Right cardiac atrium (tissue), 5 donors: ENCODE measurements around the gene SLC5A9. TPM values are rescaled to one million over a fixed set of nuclear protein-coding genes. Genes with fewer than 3 reads are reported as not detected.
"Not testable (repeated sequence)": the region's sequence is repeated elsewhere in the genome, so short reads cannot be mapped to it uniquely, and the experiment has no call there.

Experiments used
- ATAC-seq, 2 donors: fragments of 200-7000 bp; cut with Tn5 transposase; one replicate each; pipeline versions ENCODE4 v1.8.0 to v1.9.1; 2020; ENCODE audit warnings: moderate library complexity in 2 of 2, mild to moderate bottlenecking in 1 of 2
- DNase-seq, 3 donors: peaks; one replicate each; pipeline ENCODE4 v3.0.0-alpha.2; 2020
- H3K27ac ChIP-seq: one replicate; pipeline ENCODE4 v1.5.1; 2013; ENCODE audit warnings: mild to moderate bottlenecking, low read length, control low read depth, moderate library complexity
- H3K27me3 ChIP-seq: one replicate; pipeline ENCODE4 v1.6.1; 2013; ENCODE audit not compliant: control insufficient read depth, insufficient read depth
- H3K4me1 ChIP-seq: one replicate; pipeline ENCODE4 v1.6.1; 2013; ENCODE audit warnings: low read length; ENCODE audit not compliant: control insufficient read depth, insufficient read depth
- H3K4me3 ChIP-seq: one replicate; pipeline ENCODE4 v1.5.1; 2013; ENCODE audit warnings: low read length, control low read depth
- H3K9me3 ChIP-seq: one replicate; pipeline ENCODE4 v1.6.1; 2013; ENCODE audit warnings: low read length; ENCODE audit not compliant: control insufficient read depth
- WGBS: extraction: QIAGEN DNeasy Blood & Tissue Kit; methylation state at CpG from one replicate; pipeline ENCODE4 v1.1.7; 2013; 5-methylcytosine and 5-hydroxymethylcytosine counted together
- intact Hi-C, 4 donors: fragments of 100-400 bp; cut with DNase I; formaldehyde crosslinking; loops; one replicate each; pipeline versions ENCODE4 v1.11.0 to v1.14.0; 2022 to 2023
- polyA plus RNA-seq: library from polyadenylated mRNA; stranded (reverse); fragments of 200-250 nt; gene quantifications from one replicate; pipeline ENCODE4 v1.2.3, GENCODE V29; 2013
- total RNA-seq, 4 donors: library from RNA; stranded (reverse); fragmentation: NEBNext Ultra II Directional; extraction: Animal tissue kit (Norgen Biotek cat#: 25700); gene quantifications; one replicate each; pipeline ENCODE4 v1.2.1, GENCODE V29; 2021
- donor health status: healthy with polysubstance abuse.
- donor health status: DM: no; HTN: yes; CAD: no.
- donor health status: DM: no; HTN: no; CAD: no.
- donor health status: DM: no; HTN: yes; CAD: no; lungs with severe emphysema.
- donor health status: DM: yes; HTN: yes; CAD: no.

The SLC5A9 gene
- total and polyA plus RNA-seq, 5 donors, result 0.11 to 1.1 (median 0.39) TPM; not detected in 1

DNA sequence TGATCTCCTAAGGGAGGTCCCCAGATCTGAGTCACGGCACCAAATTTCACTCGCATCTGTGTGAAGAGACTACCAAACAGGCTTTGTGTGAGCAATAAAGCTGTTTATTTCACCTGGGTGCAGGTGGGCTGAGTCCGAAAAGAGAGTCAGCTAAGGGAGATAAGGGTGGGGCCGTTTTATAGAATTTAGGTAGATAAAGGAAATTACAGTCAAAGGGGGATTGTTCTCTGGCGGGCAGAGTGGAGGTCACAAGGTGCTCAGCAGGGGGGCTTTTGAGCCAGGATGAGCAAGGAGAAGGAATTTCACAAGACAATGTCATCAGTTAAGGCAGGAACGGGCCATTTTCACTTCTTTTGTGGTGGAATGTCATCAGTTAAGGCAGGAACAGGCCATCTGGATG lies 8.2 kb upstream of the SLC5A9 start:
- H3K27me3 ChIP-seq, H3K27ac ChIP-seq, DNase-seq, H3K4me3 ChIP-seq, ATAC-seq, H3K9me3 ChIP-seq, intact Hi-C loops, H3K4me1 ChIP-seq: not testable (repeated sequence)
- WGBS, result 77% methylated on average over 5 of the region's 6 CpGs

DNA sequence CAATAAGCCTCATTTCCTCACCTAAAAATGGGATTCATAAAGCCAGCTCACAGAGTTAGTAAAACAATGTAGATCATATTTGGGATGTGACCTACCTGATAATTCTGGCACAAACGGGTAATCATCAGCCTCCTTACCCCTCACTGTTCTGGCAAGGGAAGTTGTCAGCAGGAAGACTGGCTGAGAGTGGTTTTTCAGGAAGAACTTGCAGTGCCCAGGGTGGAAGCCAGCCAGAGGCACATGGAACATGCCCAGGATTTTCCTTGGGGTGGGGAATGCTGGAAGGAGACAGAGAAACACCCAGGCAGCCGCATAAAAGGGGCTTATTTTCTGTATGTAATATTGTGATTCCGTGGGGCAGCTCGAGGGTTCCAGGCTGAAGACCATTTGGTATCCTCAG lies 7.7 kb upstream of the SLC5A9 start:
- no peaks in the 10 kb centered on the region for H3K9me3 ChIP-seq
- no peak overlapping the region for H3K4me3 ChIP-seq
- H3K4me1 ChIP-seq, result peaks cover 7% of the 10 kb centered on the region
- H3K27ac ChIP-seq, result no peak overlapping the region
- WGBS, result 59% methylated on average over 4 of the region's 4 CpGs
- DNase-seq, result peak in 1 of 3 donors; percentile 61
- no peaks in the 10 kb centered on the region for H3K27me3 ChIP-seq
- intact Hi-C loops, result no loop called here
- peak in 1 of 2 donors; percentile 52 for ATAC-seq

DNA sequence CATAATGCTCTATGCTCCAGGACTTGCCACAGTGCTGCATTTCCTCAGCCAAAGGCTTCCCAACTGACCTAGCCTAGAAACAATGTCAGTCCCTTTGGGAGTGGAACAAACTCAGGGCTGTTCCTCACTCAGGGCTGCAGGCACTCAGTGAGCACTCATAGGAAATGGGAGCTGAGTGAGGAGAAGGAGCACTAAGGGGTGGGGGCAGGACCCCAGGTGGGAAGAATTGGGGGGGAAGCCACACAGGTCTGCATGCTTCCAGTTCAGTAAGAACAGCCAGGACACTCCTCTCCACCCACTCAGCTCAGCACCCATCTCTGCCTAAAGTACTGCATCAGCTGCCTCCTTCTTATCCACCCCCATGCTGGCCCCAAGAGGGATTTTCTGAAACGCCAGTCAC lies 7.3 kb upstream of the SLC5A9 start:
- 35% methylated on average over 1 of the region's 1 CpG for WGBS
- intact Hi-C loops, result no loop called here
- Histone ChIP-seq H3K27ac (no peak overlapping the region), H3K27me3 (no peaks in the 10 kb centered on the region), H3K4me1 (peaks cover 7% of the 10 kb centered on the region), H3K9me3 (no peaks in the 10 kb centered on the region), H3K4me3 (no peak overlapping the region)
- ATAC-seq, result peak in 1 of 2 donors; percentile 29
- DNase-seq, result no peak

DNA sequence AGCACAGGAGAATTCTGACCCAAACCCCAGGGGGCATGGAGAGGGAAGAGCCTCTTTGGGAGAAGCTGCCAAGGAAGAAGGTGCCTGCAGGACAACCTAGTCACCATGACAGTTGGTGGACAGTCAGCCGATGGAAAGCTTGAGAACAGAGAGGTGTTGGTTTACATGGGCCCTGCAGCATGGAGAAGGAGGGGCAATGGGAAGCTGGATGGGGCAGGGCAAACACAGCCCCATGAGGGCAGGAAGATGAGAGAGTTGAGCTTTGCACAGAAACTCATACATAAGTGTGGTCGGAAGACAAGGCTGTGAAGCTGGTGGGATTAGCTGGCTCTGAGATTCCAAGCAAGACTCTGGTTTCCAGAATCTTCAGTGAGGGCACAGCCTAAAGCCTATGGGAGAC lies 6.6 kb upstream of the SLC5A9 start:
- no peak overlapping the region for H3K27ac ChIP-seq
- no peak for DNase-seq
- intact Hi-C loops, result no loop called here

DNA sequence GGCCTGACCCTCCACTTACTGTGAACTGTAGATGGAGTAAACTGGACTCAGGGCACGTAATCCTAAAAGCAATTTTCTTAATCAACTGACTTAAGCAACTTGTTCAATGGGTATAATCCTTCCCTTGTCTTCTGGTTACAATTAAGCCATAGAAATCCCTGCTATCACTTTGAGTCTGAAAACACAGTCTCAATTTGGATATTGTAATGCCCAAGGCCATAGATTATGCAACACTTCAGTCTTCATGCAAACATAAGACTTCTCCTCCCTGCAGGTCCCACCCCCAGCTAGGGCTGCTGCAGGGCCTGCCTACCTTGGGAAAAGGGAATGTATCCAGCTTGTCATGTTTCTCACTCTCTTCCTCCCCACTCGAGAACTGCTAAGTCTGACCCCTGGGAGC lies 6.2 kb upstream of the SLC5A9 start:
- intact Hi-C loops, result no loop called here
- Histone ChIP-seq H3K4me3 (no peak overlapping the region), H3K9me3 (no peaks in the 10 kb centered on the region), H3K4me1 (peaks cover 7% of the 10 kb centered on the region), H3K27me3 (no peaks in the 10 kb centered on the region), H3K27ac (no peak overlapping the region)
- ATAC-seq, result no peak
- WGBS, result 64% methylated on average over 2 of the region's 2 CpGs
- DNase-seq, result no peak

More for the DNA sequence above, 6.6 kb upstream of the SLC5A9 start:
- ATAC-seq, result no peak
- no peaks in the 10 kb centered on the region for H3K27me3 ChIP-seq
- H3K4me1 ChIP-seq, result peaks cover 7% of the 10 kb centered on the region
- H3K9me3 ChIP-seq, result no peaks in the 10 kb centered on the region
- WGBS, result 89% methylated on average over 2 of the region's 2 CpGs
- H3K4me3 ChIP-seq, result no peak overlapping the region

DNA sequence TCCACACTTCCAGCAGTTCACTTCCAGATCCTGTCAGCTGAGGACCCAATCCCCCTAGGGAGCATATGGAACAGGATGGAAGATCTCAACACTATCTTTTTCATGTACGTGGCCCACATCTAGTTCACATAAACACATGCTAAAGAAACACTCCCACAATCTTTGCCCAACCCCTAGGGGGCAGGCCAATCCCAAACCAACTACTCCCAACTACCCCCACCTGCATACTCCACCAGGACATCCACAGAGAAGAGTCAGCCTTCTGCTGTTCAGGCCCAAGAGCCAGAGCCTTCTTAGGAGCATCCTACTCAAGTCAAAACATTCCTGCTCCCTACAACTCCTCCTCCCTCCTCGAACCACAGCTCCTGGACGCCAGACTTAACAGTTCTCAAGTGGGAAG lies 5.6 kb upstream of the SLC5A9 start:
- 39% methylated on average over 3 of the region's 3 CpGs for WGBS
- H3K4me1 ChIP-seq, result peaks cover 7% of the 10 kb centered on the region
- DNase-seq (no peak), ATAC-seq (peak in 1 of 2 donors; percentile 26)
- no peak overlapping the region for H3K4me3 ChIP-seq
- no peaks in the 10 kb centered on the region for H3K9me3 ChIP-seq
- H3K27ac ChIP-seq, result no peak overlapping the region
- H3K27me3 ChIP-seq, result no peaks in the 10 kb centered on the region
- intact Hi-C loops, result no loop called here

DNA sequence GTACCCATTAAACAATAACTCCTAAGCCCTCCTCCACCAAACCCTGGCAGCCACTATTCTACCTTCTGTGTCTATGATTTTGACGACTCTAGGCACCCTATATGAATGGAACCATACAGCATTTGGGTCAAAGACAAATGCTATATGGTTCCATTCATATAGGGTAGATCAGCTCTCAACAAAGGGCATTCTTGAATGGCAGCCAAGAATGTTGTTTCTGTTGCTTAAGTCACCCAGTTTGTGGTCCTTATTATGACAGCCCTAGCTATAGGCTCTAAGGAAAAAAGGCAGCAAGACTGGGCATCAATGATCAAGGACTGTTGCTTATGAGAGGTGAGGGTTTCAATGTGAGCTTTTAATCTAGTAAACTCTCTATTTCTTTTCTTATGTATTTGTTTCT lies 4.7 kb upstream of the SLC5A9 start:
- no peak for ATAC-seq
- intact Hi-C loops, result no loop called here
- H3K4me1 ChIP-seq, result peaks cover 7% of the 10 kb centered on the region
- no peaks in the 10 kb centered on the region for H3K9me3 ChIP-seq
- no peak for DNase-seq
- WGBS, result 0% methylated on average over 1 of the region's 1 CpG
- no peaks in the 10 kb centered on the region for H3K27me3 ChIP-seq
- H3K4me3 ChIP-seq, result no peak overlapping the region
- no peak overlapping the region for H3K27ac ChIP-seq

DNA sequence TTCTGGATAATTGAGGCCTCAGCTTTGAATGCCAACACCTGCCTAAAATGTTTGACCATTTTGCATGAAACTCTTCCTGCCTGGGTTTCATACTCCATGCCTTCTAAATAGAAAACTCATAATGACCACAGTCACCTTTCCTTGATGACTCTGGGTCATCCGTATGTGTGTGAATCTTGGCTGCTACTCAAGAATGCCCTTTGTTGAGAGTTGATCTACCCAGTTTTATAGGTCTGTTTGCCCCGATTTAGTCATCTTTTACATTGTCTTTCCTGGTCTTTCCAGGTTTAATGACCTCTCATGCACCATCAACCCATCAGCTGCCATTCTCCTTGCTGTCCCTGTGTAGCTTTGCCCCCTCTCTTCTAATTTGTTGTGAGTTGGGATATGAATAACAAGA lies 2.7 kb upstream of the SLC5A9 start:
- H3K4me1 ChIP-seq, result peaks cover 7% of the 10 kb centered on the region
- no peak for DNase-seq
- 70% methylated on average over 2 of the region's 2 CpGs for WGBS
- no peak for ATAC-seq
- no peaks in the 10 kb centered on the region for H3K27me3 ChIP-seq
- H3K27ac ChIP-seq, result no peak overlapping the region
- H3K4me3 ChIP-seq, result no peak overlapping the region
- no peaks in the 10 kb centered on the region for H3K9me3 ChIP-seq
- intact Hi-C loops, result no loop called here

DNA sequence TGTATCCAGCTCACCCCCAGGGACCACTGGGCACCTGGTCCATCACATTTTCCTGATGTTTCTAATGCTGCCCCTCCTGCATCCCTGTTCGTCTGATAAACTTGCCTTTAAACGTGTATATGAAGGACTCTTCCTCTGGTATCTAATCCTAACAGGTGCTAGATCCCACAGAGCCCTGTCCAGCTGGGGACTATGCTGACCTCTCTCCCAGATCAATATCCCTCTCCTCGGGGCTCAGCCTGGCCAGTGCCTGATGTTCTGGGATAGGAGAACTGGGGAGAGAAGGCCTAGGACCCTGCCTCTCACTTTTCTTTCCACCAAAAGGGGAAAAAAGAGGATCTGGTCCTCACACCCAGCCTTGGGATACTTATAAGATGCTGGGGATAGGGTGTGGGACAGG lies 1.4 kb upstream of the SLC5A9 start:
- H3K4me3 ChIP-seq, result no peak overlapping the region
- H3K9me3 ChIP-seq, result no peaks in the 10 kb centered on the region
- WGBS, result 83% methylated on average over 3 of the region's 3 CpGs
- DNase-seq (no peak), ATAC-seq (no peak)
- no peak overlapping the region for H3K27ac ChIP-seq
- intact Hi-C loops, result no loop called here
- H3K27me3 ChIP-seq, result no peaks in the 10 kb centered on the region
- no peaks in the 10 kb centered on the region for H3K4me1 ChIP-seq

DNA sequence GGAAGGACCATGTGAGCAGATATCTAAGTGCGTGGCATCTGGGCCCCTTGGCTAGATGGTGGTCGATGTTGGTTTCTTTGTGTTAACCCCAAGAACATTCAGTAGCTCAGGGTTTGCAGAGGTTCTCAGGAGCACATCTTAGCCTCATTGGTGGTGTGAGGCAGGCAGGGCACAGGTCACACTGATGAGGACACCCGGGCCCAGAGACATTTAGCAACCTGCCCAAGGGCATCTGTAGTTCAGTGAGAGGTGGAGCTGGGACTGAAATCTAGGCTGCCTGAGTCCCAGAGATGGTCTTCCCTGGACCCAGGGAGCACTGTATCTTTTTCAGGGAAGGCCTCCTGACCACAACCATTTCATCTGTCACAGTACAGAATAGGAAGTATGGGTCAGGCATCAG lies 859 bp upstream of the SLC5A9 start:
- intact Hi-C loops, result no loop called here
- DNase-seq (no peak), ATAC-seq (no peak)
- H3K27ac ChIP-seq, result no peak overlapping the region
- H3K27me3 ChIP-seq, result no peaks in the 10 kb centered on the region
- H3K4me3 ChIP-seq, result no peak overlapping the region
- WGBS, result 91% methylated on average over 3 of the region's 3 CpGs
- no peaks in the 10 kb centered on the region for H3K4me1 ChIP-seq
- no peaks in the 10 kb centered on the region for H3K9me3 ChIP-seq

DNA sequence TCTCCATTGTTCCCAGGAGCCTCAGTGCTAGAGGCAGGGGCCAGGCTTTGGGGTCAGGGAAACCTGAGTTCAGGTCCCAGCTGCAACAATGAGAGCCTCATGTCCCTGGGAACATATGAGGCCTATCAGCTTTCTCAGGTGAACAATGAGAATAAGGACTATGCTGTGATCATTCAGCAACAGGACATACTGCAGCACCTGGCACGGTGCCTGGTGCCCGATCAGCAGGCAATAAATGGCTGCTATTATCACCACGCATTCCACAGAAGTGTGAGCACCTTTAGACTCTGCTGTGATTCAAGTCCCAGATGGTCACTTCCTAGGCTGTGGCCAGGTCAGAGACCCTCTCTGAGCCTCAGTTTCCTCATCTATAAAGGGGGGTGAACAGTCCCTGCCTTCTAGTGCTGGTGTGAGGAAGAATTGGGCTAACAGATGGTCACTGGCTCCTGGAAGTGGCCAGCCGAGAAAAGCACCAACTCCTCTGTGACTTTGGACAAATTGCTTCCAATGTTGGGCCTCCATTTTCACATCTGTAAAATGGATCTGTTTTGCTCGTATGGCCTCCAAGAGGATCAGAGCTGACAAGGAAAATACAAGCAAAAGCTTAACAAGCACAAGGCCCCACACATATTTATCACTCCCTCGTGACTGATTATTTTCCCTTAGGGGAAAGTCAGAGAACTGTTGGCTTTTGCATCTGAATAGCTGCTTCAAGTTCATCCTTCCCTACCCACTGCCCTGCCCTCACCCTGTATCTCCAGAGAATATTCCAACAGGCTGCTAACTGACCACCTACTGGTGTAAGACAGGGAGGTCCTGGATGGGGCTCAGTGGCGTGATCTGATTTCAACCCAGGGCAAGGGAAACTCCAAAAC lies 1.1 kb downstream of the SLC5A9 start:
- Histone ChIP-seq H3K4me3 (no peak overlapping the region), H3K27ac (no peak overlapping the region), H3K4me1 (peaks cover 2% of the 10 kb centered on the region), H3K9me3 (no peaks in the 10 kb centered on the region), H3K27me3 (no peaks in the 10 kb centered on the region)
- intact Hi-C loops, result no loop called here
- 68% methylated on average over 7 of the region's 7 CpGs for WGBS
- ATAC-seq (no peak), DNase-seq (no peak)
